Liver (tissue), 9 donors: ENCODE results near the gene VDR. TPM values are rescaled to one million over a fixed set of nuclear protein-coding genes. Genes with fewer than 3 reads are reported as not detected.

Source experiments
- DNase-seq: peaks from one replicate; pipeline ENCODE4 v3.0.0-alpha.2; 2017; ENCODE audit warnings: low spot score
- H3K27ac ChIP-seq, 2 donors: one replicate each; pipeline ENCODE4 v1.7.0; 2013; ENCODE audit warnings: inconsistent platforms in 2 of 2, low read length in 2 of 2, control low read depth in 1 of 2, low read depth in 1 of 2, mild to moderate bottlenecking in 1 of 2
- H3K27me3 ChIP-seq, 4 donors: one replicate each; pipeline versions ENCODE4 v1.6.1 to v1.7.0; 2013; ENCODE audit warnings: low read length in 3 of 4, inconsistent platforms in 1 of 4, mild to moderate bottlenecking in 1 of 4, moderate library complexity in 1 of 4; ENCODE audit not compliant: control insufficient read depth in 4 of 4, insufficient read depth in 4 of 4
- H3K36me3 ChIP-seq, 4 donors: one replicate each; pipeline versions ENCODE4 v1.6.1 to v1.7.0; 2013; ENCODE audit warnings: low read length in 3 of 4, mild to moderate bottlenecking in 3 of 4, low read depth in 1 of 4, moderate library complexity in 1 of 4; ENCODE audit not compliant: control insufficient read depth in 4 of 4, insufficient read depth in 3 of 4
- H3K4me1 ChIP-seq, 4 donors: one replicate each; pipeline versions ENCODE4 v1.6.1 to v1.7.0; 2013; ENCODE audit warnings: low read length in 3 of 4, mild to moderate bottlenecking in 3 of 4, moderate library complexity in 1 of 4; ENCODE audit not compliant: control insufficient read depth in 4 of 4, insufficient read depth in 4 of 4
- H3K4me3 ChIP-seq, 3 donors: one replicate each; pipeline versions ENCODE4 v1.6.1 to v1.7.0; 2013; ENCODE audit warnings: low read length in 3 of 3, control low read depth in 1 of 3, low read depth in 1 of 3, mild to moderate bottlenecking in 1 of 3
- H3K9ac ChIP-seq, 2 donors: one replicate each; pipeline ENCODE4 v1.7.0; 2013; ENCODE audit warnings: low read length in 2 of 2, mild to moderate bottlenecking in 2 of 2, moderate library complexity in 2 of 2, control low read depth in 1 of 2, low read depth in 1 of 2
- H3K9me3 ChIP-seq, 4 donors: one replicate each; pipeline versions ENCODE4 v1.6.1 to v1.7.0; 2013; ENCODE audit warnings: low read length in 3 of 4; ENCODE audit not compliant: control insufficient read depth in 4 of 4
- EGR1 ChIP-seq, 2 donors: IDR thresholded peaks; 2 replicates each; pipeline ENCODE4 v1.6.1; 2016 to 2018; ENCODE audit warnings: antibody characterized with exemption in 2 of 2, low read depth in 2 of 2
- FOXA2 ChIP-seq: IDR thresholded peaks from 2 replicates; pipeline ENCODE4 v1.6.1; 2016; ENCODE audit warnings: antibody characterized with exemption
- GABPA ChIP-seq, 2 donors: IDR thresholded peaks in 1 of 2; conservative IDR thresholded peaks in 1 of 2; 2 replicates each; pipeline ENCODE4 v1.6.1; 2016; ENCODE audit warnings: antibody characterized with exemption in 2 of 2, mild to moderate bottlenecking in 1 of 2, moderate library complexity in 1 of 2
- HNF4A ChIP-seq, 2 donors: conservative IDR thresholded peaks; 2 replicates each; pipeline ENCODE4 v1.6.1; 2016; ENCODE audit warnings: antibody characterized with exemption in 2 of 2, mild to moderate bottlenecking in 2 of 2
- HNF4G ChIP-seq: IDR thresholded peaks from 2 replicates; pipeline ENCODE4 v1.6.1; 2016; ENCODE audit warnings: antibody characterized with exemption
- RAD21 ChIP-seq, 2 donors: IDR thresholded peaks; 2 replicates each; pipeline ENCODE4 v1.6.1; 2016; ENCODE audit warnings: antibody characterized with exemption in 2 of 2, mild to moderate bottlenecking in 2 of 2
- RXRA ChIP-seq, 2 donors: IDR thresholded peaks; 2 replicates each; pipeline ENCODE4 v1.6.1; 2017 to 2018; ENCODE audit warnings: antibody characterized with exemption in 2 of 2, mild to moderate bottlenecking in 1 of 2
- SP1 ChIP-seq: IDR thresholded peaks from 2 replicates; pipeline ENCODE4 v1.6.1; 2018; ENCODE audit warnings: antibody characterized with exemption, mild to moderate bottlenecking
- YY1 ChIP-seq: IDR thresholded peaks from 2 replicates; pipeline ENCODE4 v1.6.1; 2016; ENCODE audit warnings: antibody characterized with exemption, mild to moderate bottlenecking
- WGBS: extraction: QIAGEN DNeasy Blood & Tissue Kit; methylation state at CpG from one replicate; pipeline ENCODE4 v1.1.7; 2013; 5-methylcytosine and 5-hydroxymethylcytosine counted together
- polyA plus RNA-seq, 2 donors: library from polyadenylated mRNA; stranded (reverse) in 1 of 2; unstranded in 1 of 2; fragments of 200-250 nt in 1 of 2; fragments of >200 nt in 1 of 2; fragmentation: Nextera tagmentation in 1 of 2; extraction: Ambion mirVana in 1 of 2; gene quantifications; one replicate each; pipeline versions ENCODE4 v1.2.1 to v1.2.3, GENCODE V29; 2013 to 2015
- total RNA-seq, 2 donors: library from RNA; depleted of rRNA; stranded (reverse); fragments of >200 nt; gene quantifications; one replicate each; pipeline ENCODE4 v1.2.3, GENCODE V29; 2014
- TF ChIP-seq, protein P1 (sequence below): IDR thresholded peaks from 2 replicates; pipeline ENCODE4 v1.6.1; 2016; ENCODE audit warnings: antibody characterized with exemption, mild to moderate bottlenecking
- TF ChIP-seq, protein P2 (sequence below): IDR thresholded peaks from 2 replicates; pipeline ENCODE4 v1.6.1; 2016; ENCODE audit warnings: antibody characterized with exemption
- TF ChIP-seq, protein P3 (sequence below): IDR thresholded peaks from 2 replicates; pipeline ENCODE4 v1.6.1; 2016; ENCODE audit warnings: antibody characterized with exemption
- donor health status: healthy.
- donor health status: healthy.
- donor health status: healthy.
- donor health status: healthy.
- donor health status: healthy.

The VDR gene
- total and polyA plus RNA-seq, 4 donors, result 0.25 to 0.47 (median 0.35) TPM

DNA sequence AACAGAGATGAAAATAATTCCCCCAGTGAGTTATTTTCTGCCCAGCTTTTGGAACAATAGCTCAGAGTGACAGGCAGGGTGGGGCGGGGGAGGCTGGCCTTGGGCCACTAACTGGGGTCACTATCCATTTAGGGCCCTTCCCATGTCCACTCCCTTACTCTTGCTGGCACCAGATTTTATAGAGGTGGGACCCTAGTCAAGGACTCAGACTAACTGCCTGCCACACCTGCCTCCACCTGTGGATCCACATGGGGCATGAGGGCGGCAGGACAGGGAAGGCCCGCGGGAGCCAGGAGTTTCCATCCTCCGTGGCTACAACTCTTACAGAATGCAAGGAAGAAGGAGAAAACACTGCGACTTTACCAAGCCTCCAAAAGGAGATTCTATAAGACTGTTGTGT, 10.1 kb downstream of the VDR start:
- 86% methylated on average over 6 of the region's 6 CpGs for WGBS
- TF ChIP-seq GABPA (IDR thresholded peaks at IDR 0.05 in 1 of 2, conservative IDR thresholded peaks at IDR 0.05 in 1 of 2) (no peak), FOXA2 (no peak), RXRA (IDR thresholded peaks at IDR 0.05) (no peak), SP1 (no peak), YY1 (no peak)
- TF ChIP-seq, protein P1, sequence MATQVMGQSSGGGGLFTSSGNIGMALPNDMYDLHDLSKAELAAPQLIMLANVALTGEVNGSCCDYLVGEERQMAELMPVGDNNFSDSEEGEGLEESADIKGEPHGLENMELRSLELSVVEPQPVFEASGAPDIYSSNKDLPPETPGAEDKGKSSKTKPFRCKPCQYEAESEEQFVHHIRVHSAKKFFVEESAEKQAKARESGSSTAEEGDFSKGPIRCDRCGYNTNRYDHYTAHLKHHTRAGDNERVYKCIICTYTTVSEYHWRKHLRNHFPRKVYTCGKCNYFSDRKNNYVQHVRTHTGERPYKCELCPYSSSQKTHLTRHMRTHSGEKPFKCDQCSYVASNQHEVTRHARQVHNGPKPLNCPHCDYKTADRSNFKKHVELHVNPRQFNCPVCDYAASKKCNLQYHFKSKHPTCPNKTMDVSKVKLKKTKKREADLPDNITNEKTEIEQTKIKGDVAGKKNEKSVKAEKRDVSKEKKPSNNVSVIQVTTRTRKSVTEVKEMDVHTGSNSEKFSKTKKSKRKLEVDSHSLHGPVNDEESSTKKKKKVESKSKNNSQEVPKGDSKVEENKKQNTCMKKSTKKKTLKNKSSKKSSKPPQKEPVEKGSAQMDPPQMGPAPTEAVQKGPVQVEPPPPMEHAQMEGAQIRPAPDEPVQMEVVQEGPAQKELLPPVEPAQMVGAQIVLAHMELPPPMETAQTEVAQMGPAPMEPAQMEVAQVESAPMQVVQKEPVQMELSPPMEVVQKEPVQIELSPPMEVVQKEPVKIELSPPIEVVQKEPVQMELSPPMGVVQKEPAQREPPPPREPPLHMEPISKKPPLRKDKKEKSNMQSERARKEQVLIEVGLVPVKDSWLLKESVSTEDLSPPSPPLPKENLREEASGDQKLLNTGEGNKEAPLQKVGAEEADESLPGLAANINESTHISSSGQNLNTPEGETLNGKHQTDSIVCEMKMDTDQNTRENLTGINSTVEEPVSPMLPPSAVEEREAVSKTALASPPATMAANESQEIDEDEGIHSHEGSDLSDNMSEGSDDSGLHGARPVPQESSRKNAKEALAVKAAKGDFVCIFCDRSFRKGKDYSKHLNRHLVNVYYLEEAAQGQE, result no peak
- TF ChIP-seq, protein P2, sequence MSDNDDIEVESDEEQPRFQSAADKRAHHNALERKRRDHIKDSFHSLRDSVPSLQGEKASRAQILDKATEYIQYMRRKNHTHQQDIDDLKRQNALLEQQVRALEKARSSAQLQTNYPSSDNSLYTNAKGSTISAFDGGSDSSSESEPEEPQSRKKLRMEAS, result no peak
- Histone ChIP-seq H3K4me1 (peaks cover 0 to 6% (median under 1%) of the 10 kb centered on the region in 4 donors), H3K9me3 (no peaks in the 10 kb centered on the region), H3K36me3 (no peaks in the 10 kb centered on the region), H3K4me3 (no peak overlapping the region), H3K9ac (no peak overlapping the region), H3K27ac (no peak overlapping the region), H3K27me3 (no peaks in the 10 kb centered on the region)
- no peak for DNase-seq

DNA sequence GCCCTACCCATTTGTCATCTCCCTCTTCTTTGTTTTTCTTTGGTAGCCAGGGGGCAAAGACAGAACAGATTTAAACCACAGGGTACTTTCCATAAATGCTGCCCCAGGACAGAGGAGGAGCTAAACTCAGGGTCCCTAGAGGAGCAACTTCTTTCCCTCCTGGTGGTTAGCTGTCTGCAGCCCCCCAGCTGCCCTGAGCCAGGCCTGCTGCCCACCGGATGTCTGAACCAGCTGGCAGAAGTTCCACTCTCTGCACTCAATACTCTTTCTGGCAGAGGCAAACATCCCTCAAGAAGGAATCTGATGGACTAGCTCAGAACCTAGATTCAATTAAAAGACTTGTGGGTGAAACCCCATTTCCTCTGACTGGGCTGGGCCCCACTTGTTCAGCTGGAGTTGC, 10.7 kb downstream of the VDR start:
- H3K27ac ChIP-seq, result no peak overlapping the region
- TF ChIP-seq SP1 (no peak), YY1 (no peak), HNF4A (conservative IDR thresholded peaks at IDR 0.05) (no peak), FOXA2 (no peak), HNF4G (no peak)
- TF ChIP-seq, protein P2, result no peak
- TF ChIP-seq, protein P1, result no peak
- H3K27me3 ChIP-seq, result no peaks in the 10 kb centered on the region
- peaks cover 0 to 6% (median under 1%) of the 10 kb centered on the region in 4 donors for H3K4me1 ChIP-seq
- WGBS, result 61% methylated on average over 1 of the region's 1 CpG
- H3K36me3 ChIP-seq, result no peaks in the 10 kb centered on the region
- H3K9ac ChIP-seq, result no peak overlapping the region
- DNase-seq, result no peak
- no peaks in the 10 kb centered on the region for H3K9me3 ChIP-seq
- no peak overlapping the region for H3K4me3 ChIP-seq

DNA sequence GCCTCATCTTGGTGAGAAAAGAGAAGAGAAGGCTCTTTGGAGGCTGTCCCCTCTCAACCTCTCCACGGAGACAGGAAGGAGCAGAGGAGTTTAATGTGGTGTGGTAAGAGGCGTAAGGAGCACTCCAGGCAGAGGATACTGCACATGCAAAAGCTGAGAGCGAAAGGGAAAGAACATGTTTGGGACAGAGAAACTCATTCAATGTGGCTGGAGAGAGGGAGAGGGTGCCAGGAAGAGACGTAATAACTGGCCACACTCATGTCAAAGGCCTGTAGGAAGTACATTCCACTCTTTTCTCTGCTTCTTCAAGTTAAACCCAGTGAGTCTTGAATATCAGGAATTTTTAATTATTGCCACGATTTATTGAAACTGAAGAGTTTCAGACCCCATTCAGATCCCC, 12.0 kb downstream of the VDR start:
- DNase-seq, result no peak

More for the DNA sequence above, 12.0 kb downstream of the VDR start:
- no peak overlapping the region for H3K9ac ChIP-seq
- 78% methylated on average over 5 of the region's 5 CpGs for WGBS
- H3K27ac ChIP-seq, result no peak overlapping the region
- H3K27me3 ChIP-seq, result no peaks in the 10 kb centered on the region
- no peak for TF ChIP-seq HNF4G
- TF ChIP-seq RAD21 (IDR thresholded peaks at IDR 0.05), result no peak
- TF ChIP-seq EGR1 (IDR thresholded peaks at IDR 0.05; ENCODE audit: low read depth in 2 of 2), result no peak
- no peak for TF ChIP-seq RXRA (IDR thresholded peaks at IDR 0.05)
- no peak for TF ChIP-seq GABPA (IDR thresholded peaks at IDR 0.05 in 1 of 2, conservative IDR thresholded peaks at IDR 0.05 in 1 of 2)
- TF ChIP-seq, protein P2, result no peak
- TF ChIP-seq, protein P3, sequence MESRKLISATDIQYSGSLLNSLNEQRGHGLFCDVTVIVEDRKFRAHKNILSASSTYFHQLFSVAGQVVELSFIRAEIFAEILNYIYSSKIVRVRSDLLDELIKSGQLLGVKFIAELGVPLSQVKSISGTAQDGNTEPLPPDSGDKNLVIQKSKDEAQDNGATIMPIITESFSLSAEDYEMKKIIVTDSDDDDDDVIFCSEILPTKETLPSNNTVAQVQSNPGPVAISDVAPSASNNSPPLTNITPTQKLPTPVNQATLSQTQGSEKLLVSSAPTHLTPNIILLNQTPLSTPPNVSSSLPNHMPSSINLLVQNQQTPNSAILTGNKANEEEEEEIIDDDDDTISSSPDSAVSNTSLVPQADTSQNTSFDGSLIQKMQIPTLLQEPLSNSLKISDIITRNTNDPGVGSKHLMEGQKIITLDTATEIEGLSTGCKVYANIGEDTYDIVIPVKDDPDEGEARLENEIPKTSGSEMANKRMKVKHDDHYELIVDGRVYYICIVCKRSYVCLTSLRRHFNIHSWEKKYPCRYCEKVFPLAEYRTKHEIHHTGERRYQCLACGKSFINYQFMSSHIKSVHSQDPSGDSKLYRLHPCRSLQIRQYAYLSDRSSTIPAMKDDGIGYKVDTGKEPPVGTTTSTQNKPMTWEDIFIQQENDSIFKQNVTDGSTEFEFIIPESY, result no peak
- TF ChIP-seq, protein P1, result no peak
- H3K36me3 ChIP-seq, result no peaks in the 10 kb centered on the region
- H3K9me3 ChIP-seq, result no peaks in the 10 kb centered on the region
- H3K4me1 ChIP-seq, result peaks cover 0 to 6% (median under 1%) of the 10 kb centered on the region in 4 donors
- H3K4me3 ChIP-seq, result no peak overlapping the region
